Choroid plexus epithelial cell (primary cell): Measurements from ENCODE around the gene LIMS2.

Experiments
- DNase-seq: peaks from one replicate; pipeline ENCODE4 v3.0.0-alpha.2; 2010; ENCODE audit warnings: low read depth
- H3K4me3 ChIP-seq: 2 replicates; pipeline ENCODE4 v1.5.1; 2011; ENCODE audit warnings: low read depth, mild to moderate bottlenecking, control low read depth, low read length, moderate library complexity
- CTCF ChIP-seq: conservative IDR thresholded peaks from 2 replicates; pipeline ENCODE4 v1.5.1; 2011; ENCODE audit warnings: low read depth, mild to moderate bottlenecking, control low read depth, inconsistent platforms, low read length, moderate library complexity

LIMS2 gene

DNA sequence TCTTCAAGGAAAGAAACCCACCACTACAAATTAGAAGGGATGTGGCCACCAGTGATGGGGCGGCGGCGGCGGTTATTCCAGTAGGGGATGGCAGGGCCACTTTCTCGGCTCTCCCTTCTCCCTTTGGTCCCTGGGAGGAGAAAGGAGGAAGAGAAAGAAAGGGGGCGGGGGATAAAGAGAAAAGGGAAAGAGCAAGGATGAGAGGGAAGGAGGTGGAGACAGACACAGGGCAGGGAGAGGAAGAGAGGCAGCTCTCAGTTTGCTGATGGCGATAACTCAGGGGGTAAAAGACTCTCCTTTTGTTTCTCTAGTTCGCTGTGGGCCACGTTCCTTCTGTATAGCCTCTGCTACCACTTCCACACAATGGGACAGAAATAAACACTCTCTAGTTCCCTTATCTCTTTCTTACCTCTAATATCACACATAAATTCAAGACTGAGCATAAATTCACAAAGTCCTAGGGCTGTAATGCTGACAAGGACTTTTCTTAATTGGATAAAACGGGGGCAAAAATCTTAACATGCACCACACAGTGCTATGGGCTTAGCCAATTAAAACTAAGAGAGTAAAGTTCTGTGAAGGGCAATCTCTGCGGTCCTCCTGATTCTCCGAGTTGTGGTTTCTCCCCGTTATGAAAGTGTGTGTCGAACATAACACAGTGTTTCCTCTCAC is 40.6 kb upstream of the LIMS2 start:
- no peak for TF ChIP-seq CTCF
- no peak for DNase-seq

DNA sequence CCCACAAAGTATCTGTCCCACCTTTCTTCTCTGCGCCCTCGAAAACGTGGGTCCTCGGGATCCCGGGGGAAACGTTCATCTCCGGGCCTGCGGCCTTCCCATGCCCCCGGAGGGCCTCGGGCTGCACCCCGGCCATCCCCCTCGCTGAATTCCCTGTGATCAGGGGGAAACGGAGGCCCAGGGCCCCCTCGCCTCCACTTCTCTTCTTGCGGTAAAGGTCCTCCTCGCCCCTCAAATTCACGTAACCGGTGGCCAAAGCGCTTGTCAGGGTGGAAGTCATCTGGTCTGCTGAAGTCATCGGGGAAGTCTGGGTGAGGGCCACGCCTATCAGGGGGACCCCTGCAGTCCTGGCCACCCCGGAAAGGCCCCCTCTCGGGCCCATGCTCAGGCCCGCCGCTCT is 38.2 kb upstream of the LIMS2 start:
- H3K4me3 ChIP-seq = no peak overlapping the region
- no peak for TF ChIP-seq CTCF
- DNase-seq = no peak

More for the DNA sequence above, 40.6 kb upstream of the LIMS2 start:
- no peak overlapping the region for H3K4me3 ChIP-seq

- no peak for TF ChIP-seq CTCF
- H3K4me3 ChIP-seq = no peak overlapping the region
- no peak for DNase-seq
Observed at GRCh38 chr2:127712999-127713398, 37.7 kb upstream of the LIMS2 start.

GRCh38 chr2:127709336-127709735 is 34.0 kb upstream of the LIMS2 start:
- H3K4me3 ChIP-seq = no peak overlapping the region
- DNase-seq = no peak
- no peak for TF ChIP-seq CTCF

DNA sequence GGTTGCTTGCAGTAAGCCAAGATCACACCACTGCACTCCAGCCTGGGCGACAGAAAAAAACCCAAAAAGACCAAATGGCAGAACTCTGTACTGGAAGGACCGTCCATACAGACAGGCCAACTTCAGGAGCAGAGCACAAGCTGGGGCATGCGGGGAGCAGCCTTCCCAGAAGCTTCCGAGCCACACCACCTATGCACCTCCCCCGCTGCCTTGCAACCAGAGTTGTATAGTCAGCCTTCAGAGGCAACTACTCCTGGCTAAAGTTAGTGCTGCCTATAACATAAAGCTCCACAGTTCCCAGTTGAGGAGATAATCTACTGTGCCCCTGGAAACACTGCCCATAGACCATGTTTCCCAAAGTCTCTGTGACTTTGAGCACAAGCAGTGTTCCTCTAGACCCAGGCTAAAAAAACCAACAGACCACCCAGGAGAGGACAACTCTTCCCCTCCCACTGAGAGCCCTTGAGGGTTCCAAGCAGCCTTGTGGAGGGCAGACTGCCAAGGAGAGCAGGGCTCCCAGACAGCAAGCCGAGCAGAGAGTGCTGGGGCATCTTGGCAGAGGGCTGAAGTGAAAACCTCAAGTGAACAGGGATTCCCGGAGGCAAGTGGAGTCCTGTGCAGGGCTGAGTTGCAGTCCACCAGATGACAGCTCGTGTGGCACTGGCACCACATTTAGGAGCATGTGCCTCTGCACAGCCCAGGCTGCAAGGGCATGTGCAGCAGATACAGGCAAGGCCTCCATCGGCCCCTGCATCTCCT is 32.7 kb upstream of the LIMS2 start:
- TF ChIP-seq CTCF = no peak
- DNase-seq = peak; percentile 45
- H3K4me3 ChIP-seq = no peak overlapping the region

DNA sequence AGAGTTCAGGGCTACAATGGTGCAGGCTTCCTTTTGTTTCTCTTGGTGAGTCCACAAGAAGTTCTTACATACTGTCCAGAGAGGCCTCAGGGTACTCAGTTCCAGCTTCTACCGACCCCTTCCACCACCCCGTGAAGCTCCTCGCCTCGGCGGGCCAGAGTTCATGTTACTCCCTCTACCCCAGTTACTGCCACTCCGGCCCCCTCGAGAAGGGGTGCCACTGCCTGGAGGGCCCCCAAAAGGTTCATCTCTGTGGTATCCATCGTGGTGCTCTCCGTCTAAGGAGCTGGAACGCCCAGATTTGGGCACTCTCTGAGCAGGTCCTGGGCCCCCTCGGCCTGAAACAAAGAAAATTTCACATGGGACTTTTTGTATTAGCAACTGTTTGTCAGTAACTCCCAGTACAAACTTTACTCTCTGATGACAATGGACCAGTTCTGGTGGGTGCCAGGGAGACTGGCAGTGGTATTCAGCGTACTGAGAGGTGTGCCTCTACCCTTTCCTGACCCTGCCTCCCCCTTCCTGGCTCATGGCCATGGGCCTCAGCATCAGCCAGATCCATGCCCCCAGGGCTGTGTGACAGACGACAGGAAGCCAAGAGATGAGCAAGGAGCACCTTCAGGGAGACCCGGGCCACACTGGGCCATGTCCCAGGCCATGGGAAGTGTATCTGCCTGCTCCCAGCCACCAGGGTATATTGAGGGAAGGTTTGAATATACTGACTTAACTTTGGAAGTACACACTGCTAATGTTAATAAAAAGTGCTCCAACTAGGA is 31.1 kb upstream of the LIMS2 start:
- no peak for DNase-seq
- TF ChIP-seq CTCF = no peak
- no peak overlapping the region for H3K4me3 ChIP-seq
